GM21367 (cell line): ENCODE measurements around the gene RBM28.

Experiments used
- ATAC-seq: cut with Tn5 transposase; IDR thresholded peaks from one replicate; pipeline ENCODE4 v1.9.1; 2021; ENCODE audit not compliant: unreplicated experiment

The RBM28 gene

DNA sequence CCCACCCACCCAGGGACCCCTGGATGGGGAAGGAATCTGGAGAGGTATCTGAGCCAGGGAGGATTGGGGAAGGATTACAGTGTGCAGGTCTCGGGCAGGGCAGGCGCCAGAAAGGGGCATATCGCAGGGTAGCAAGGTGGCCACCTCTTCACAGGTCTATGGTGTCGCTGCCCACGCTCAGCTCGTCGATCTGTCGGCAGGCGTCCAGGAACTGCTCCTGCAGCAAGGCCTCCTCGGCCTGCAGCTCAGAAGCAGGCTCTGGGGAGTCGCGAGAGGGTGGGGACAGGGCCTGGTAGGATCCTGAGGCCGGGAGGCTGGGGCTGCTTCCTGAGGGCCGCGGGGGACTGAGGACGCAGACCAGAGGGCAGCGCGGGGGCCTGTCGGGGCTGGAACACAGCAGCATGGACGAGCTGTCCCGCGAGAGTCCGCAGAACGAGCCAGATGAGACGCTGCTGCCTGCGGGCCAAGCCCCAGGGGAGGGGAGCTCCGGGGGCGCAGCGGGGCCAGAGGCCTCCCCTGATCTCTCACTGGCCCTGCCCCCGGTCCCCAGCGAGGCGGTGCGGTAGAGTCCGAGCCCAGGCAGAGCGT, 7.1 kb upstream of the RBM28 start:
- no peak for ATAC-seq

DNA sequence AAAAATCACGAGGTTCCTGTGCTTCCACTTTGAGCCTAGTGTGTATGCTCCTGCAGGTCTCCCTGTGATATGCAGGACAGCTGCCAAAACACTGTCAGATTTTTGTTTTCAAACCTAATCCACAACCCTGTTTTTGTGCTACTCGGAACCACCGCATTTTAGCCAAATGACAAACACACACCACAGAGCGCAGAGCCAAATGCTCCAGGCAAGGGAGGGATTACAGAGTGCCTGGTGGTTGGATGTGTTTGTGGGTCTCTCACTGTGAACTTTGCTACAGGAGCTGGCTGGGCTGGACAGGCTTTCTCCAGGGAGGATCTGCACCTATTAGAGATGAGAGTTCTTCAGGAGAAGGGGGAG, 5.7 kb upstream of the RBM28 start:
- ATAC-seq: no peak

DNA sequence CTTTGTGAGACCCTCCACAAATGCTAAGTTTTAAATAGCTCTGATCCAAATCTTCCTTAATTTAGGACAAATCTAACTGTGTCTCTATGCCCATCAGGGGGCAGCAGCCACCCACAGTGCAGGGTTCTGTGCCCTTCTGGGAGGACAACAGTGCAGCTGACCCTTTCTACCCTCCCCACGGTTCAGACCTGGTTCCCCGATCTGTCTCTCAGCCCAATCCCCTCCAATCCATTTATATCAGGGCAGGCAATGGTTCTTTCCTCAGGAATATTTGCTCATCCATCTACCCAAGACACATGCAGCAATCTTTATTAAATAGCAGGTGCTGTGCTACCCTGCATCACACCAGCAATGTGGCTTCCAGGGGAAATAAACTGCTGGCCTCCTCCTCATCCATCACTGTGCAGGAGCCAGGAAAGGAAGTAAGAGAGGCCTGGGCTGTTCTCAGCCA, 4.0 kb upstream of the RBM28 start:
- ATAC-seq: no peak

GRCh38 chr7:128344431-128344774, 695 bp upstream of the RBM28 start:
- no peak for ATAC-seq

GRCh38 chr7:128341733-128342132, 2.0 kb downstream of the RBM28 start:
- no peak for ATAC-seq

DNA sequence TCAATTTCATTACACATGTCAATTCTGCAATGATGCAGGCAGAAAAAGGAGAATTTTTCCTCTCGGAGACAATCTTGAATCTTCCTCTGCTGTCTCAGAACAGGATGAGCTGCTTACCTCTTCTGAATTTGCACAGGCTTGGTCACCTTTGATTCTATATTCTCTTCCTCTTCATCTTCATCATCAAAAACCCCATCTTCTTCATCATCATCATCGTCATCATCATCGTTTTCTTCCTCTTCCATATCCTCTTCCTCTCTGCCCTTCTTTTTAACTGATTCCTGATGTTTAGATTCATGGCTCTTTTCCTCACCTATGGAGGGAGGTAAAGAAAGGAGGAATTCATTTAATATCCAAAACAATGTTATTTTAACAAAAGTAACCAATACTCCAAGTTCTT, 8.0 kb downstream of the RBM28 start:
- ATAC-seq: no peak

GRCh38 chr7:128324368-128324680, 19.4 kb downstream of the RBM28 start:
- no peak for ATAC-seq

DNA sequence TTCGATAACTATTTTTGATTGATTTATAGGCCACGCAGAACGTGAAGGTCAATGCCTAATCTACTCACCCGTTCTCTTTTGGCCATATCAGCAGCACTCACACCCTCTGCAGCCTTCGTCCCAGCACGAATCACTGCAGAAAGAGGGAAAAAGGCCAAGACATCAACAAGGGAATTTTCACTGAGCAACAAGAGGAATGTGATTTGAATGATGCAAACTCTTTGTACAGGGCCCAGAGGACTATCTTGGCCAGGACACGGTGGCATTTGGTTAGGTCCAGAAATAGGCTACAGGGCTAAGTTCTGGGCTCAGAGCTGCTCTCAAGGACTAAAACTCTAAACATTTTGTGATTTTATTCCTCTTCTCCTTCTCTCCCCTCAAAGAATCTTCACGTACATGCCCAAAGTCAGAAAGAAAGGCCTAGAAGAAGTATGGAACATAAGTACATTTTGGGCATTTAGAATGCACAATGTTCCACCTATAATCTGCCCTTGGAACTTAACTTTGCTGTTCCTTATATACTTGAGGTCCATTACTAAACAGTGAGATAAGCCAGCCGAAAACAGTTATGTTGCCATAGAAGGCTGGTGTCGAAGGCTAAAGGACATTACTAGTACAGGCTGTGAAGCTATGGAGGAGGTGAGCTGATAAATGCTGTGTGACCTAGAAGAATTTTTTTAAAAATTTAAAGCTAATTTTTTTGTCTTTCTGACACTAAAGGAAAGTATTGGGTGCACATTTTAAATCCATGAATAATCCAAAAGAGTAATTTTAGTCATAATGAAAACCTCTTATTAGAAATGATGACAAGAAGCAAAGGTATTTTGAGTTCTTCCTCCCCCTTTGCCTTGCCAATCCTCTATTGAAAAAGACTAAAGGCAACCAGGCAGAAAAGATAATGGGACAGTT, 20.0 kb downstream of the RBM28 start:
- ATAC-seq: no peak

GRCh38 chr7:128323040-128323439, 20.7 kb downstream of the RBM28 start:
- ATAC-seq: no peak

- ATAC-seq: no peak
Observed at GRCh38 chr7:128322040-128322643, 21.6 kb downstream of the RBM28 start.

DNA sequence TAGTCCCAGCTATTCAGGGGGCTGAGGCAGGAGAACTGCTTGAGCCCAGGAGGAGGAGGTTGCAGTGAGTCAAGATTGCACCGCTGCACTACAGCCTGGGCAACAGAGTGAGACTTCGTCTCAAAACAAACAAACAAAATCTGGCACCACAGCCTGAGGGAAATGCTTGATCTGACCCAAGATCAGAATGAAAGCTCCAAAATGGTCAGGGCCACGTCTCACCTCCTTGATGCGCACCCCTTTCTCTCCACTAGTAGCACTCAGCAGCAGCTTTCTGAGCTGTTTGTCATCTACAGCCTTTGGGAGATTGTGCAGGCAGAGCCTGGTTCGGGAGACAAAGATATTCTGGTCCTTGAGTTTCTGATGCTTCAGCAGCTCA, 22.7 kb downstream of the RBM28 start:
- ATAC-seq: no peak

GRCh38 chr7:128318691-128319090, 25.0 kb downstream of the RBM28 start:
- no peak for ATAC-seq

GRCh38 chr7:128311013-128311412, 32.7 kb downstream of the RBM28 start:
- ATAC-seq: no peak

DNA sequence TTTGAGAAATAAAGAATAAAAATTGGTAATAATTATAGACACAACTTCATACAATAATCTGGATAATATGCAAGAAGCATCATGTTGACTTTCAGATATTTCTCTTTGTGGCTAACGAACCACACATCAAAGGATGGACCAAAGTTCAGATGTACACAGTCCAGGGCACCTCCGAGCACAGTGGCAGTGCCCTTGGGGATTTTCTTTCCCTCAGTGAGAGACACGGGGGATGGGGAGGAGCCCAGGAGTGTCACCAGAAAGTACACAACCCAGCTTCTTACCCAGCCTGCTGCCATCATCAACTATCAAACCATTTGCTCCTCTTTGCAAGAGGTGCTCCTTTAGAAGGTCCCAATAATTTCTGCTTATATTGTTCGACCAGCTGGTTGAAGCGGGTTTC, 33.2 kb downstream of the RBM28 start:
- no peak for ATAC-seq

- ATAC-seq: no peak
Observed at GRCh38 chr7:128309976-128310375, 33.7 kb downstream of the RBM28 start.

DNA sequence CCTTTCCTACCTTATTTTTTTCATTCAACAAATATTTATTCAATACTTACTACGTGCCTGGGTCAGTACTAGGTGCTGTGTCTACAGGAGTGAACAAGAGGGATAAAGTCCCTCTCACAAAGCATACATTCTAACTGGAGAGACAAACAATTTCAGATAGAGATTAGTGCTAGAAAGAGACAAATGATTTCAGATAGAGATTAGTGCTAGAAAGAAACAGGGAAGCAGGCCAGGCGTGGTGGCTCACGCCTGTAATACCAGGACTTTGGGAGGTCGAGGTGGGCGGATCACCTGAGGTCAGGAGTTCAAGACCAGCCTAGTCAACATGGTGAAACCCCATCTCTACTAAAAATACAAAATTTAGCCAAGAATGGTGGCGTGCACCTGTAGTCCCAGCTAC, 34.6 kb downstream of the RBM28 start:
- no peak for ATAC-seq

GRCh38 chr7:128307061-128307460, 36.6 kb downstream of the RBM28 start:
- no peak for ATAC-seq

- ATAC-seq: no peak
Observed at GRCh38 chr7:128304212-128304611, 39.5 kb downstream of the RBM28 start.

DNA sequence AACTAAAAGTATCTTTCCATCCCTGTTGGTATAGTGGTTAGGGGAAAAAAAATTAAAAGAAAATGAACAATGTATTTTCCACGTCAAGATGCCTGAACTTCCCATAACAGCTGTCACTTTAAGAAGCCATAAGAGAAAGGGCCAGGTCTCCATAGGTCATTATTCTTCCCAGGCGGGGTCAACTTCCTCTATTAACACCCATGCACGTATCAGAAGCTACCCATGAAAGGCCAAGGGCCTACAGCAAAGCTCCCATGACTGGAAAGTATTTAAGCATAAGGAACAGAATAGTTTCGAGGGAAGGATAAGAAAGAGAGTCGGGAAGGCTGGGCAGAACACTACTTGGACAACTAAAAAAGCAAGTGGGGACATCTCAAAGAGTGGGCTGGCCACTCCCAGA, 40.1 kb downstream of the RBM28 start:
- ATAC-seq: no peak

DNA sequence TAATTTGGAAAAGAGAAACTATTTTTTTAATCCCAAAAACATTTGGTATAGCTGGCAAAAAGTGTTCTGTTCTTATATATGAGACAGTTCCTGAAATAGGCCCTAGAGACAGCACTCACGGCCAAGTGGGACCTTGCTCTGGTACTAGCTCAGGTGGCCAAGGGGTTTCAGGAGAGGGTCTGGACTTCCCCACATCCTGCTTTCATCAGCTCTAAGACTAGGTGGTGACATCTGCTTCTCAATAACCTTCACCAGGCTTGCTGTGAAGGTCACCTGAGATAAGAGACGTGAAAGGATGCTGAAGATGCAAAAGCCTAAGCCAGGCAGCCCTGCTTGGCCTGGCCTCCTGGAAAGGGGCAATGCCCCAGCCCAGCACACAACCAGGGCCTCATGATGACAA, 40.6 kb downstream of the RBM28 start:
- ATAC-seq: no peak

DNA sequence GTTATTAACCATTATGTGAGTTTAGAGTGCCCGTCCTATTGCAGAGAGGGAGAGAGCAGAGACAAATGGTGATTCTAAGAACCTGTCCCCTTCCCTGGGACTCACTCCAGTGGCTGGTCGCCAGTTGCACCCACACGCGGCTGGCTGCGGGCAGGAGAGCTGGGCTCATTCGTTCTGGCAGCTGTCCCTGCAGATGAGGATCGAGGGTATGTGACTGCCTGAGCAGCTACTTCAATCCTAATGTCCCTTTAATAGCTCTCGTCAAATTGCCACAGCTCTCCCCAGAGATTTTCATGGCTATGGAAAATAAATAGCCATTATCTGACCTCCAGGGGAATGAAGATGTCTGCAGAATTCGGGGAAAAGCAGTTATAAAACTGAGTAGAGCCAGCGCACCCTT, 41.6 kb downstream of the RBM28 start:
- ATAC-seq: no peak

DNA sequence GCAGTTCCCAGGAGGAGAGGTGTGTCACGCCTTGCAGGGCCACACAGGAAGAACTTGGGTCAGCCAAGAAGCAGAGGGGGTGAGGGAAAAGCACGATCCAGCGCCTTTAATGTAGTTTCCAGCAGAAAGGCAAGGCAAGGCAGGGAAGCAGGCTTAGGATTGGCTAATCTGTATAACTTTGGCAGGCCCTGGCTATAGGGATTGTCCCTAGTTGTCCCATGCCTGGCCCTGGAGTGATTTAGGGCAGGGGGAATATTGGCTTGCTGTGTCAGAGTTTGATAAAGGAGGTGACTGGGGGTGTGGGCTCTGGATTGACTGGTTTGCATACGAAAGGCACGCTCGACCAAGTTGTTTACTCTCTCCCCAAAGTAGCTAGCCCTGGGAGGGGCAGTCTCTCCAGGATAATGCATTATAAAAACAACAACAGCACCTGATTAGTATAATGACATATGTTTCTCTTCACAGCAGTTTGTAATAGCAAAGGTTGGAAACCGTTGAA, 44.5 kb downstream of the RBM28 start:
- ATAC-seq: no peak
